ENCODE results near the gene CAMKMT. TPM values are rescaled to one million over a fixed set of nuclear protein-coding genes. Genes with fewer than 3 reads are reported as not detected.

CAMKMT gene
- total RNA-seq, 2 experiments from 2014 or later: 25.7 to 27.4 TPM

- DNase-seq (ENCODE audit: low spot score): no peak
- no peaks in the 10 kb centered on the region for H4K20me1 ChIP-seq (ENCODE audit: insufficient read depth, low read length)
- no peaks in the 10 kb centered on the region for H3K79me2 ChIP-seq (ENCODE audit: insufficient read depth, low read depth, low read length)
- CTCF ChIA-PET (ENCODE audit: unreplicated experiment): interaction anchor here (0.6 kb wide), 1 partner anchor 217 kb away, joined by 3 read pairs; the partner anchor contains the start of gene CAMKMT
- no peak overlapping the region for H3K4me3 ChIP-seq (ENCODE audit: low read depth, low read length, poor library complexity, severe bottlenecking)
- intact Hi-C loops (cut with micrococcal nuclease; ENCODE audit: unreplicated experiment): no loop called here
- H2AFZ ChIP-seq (ENCODE audit: low read length): no peak overlapping the region
- H3K4me1 ChIP-seq (ENCODE audit: insufficient read depth, low read length, poor library complexity, severe bottlenecking): no peaks in the 10 kb centered on the region
- H3K9me3 ChIP-seq (ENCODE audit: low read length): no peaks in the 10 kb centered on the region
- POLR2A ChIA-PET: interaction anchor here (0.6 kb wide), 1 partner anchor 33 kb away, joined by 3 read pairs; no protein-coding TSS in a partner anchor
- BruUV-seq (replicated peaks): no TSS peak
- no peaks in the 10 kb centered on the region for H3K9me2 ChIP-seq (ENCODE audit: insufficient read depth, low read length)
- H3K36me3 ChIP-seq (ENCODE audit: insufficient read depth, low read length): no peaks in the 10 kb centered on the region
- no peak for TF ChIP-seq CTCF (conservative IDR thresholded peaks at IDR 0.05; ENCODE audit: low read length)
- TF ChIP-seq EZH2phosphoT487 (IDR thresholded peaks at IDR 0.05; ENCODE audit: borderline replicate concordance, low read depth, low read length): no peak
- H3K4me2 ChIP-seq (ENCODE audit: low read length): no peak overlapping the region
- H3K27ac ChIP-seq (ENCODE audit: low read depth, low read length, poor library complexity, severe bottlenecking): no peak overlapping the region
Measured at GRCh38 chr2:44579115-44579836, 217.5 kb downstream of the CAMKMT start.

GRCh38 chr2:44579837-44580230 lies 218.1 kb downstream of the CAMKMT start:
- H3K4me2 ChIP-seq (ENCODE audit: low read length): no peak overlapping the region
- BruUV-seq (replicated peaks): no TSS peak
- TF ChIP-seq EZH2phosphoT487 (IDR thresholded peaks at IDR 0.05; ENCODE audit: borderline replicate concordance, low read depth, low read length) (no peak), CTCF (conservative IDR thresholded peaks at IDR 0.05; ENCODE audit: low read length) (no peak)
- ChIA-PET CTCF (ENCODE audit: unreplicated experiment) (no interaction called here), POLR2A (no interaction called here)
- no peak overlapping the region for H3K4me3 ChIP-seq (ENCODE audit: low read depth, low read length, poor library complexity, severe bottlenecking)
- H3K9me3 ChIP-seq (ENCODE audit: low read length): no peaks in the 10 kb centered on the region
- H3K79me2 ChIP-seq (ENCODE audit: insufficient read depth, low read depth, low read length): no peaks in the 10 kb centered on the region
- no peaks in the 10 kb centered on the region for H3K9me2 ChIP-seq (ENCODE audit: insufficient read depth, low read length)
- no peaks in the 10 kb centered on the region for H3K36me3 ChIP-seq (ENCODE audit: insufficient read depth, low read length)
- intact Hi-C loops (cut with micrococcal nuclease; ENCODE audit: unreplicated experiment): no loop called here
- no peak overlapping the region for H2AFZ ChIP-seq (ENCODE audit: low read length)
- no peak for DNase-seq (ENCODE audit: low spot score)
- no peak overlapping the region for H3K27ac ChIP-seq (ENCODE audit: low read depth, low read length, poor library complexity, severe bottlenecking)
- H3K4me1 ChIP-seq (ENCODE audit: insufficient read depth, low read length, poor library complexity, severe bottlenecking): no peaks in the 10 kb centered on the region
- H4K20me1 ChIP-seq (ENCODE audit: insufficient read depth, low read length): no peaks in the 10 kb centered on the region

- Histone ChIP-seq H3K4me2 (ENCODE audit: low read length) (no peak overlapping the region), H3K27ac (ENCODE audit: low read depth, low read length, poor library complexity, severe bottlenecking) (no peak overlapping the region), H3K79me2 (ENCODE audit: insufficient read depth, low read depth, low read length) (no peaks in the 10 kb centered on the region), H3K36me3 (ENCODE audit: insufficient read depth, low read length) (no peaks in the 10 kb centered on the region), H3K4me1 (ENCODE audit: insufficient read depth, low read length, poor library complexity, severe bottlenecking) (no peaks in the 10 kb centered on the region), H3K9me2 (ENCODE audit: insufficient read depth, low read length) (no peaks in the 10 kb centered on the region), H2AFZ (ENCODE audit: low read length) (no peak overlapping the region), H3K4me3 (ENCODE audit: low read depth, low read length, poor library complexity, severe bottlenecking) (no peak overlapping the region), H4K20me1 (ENCODE audit: insufficient read depth, low read length) (no peaks in the 10 kb centered on the region), H3K9me3 (ENCODE audit: low read length) (no peaks in the 10 kb centered on the region)
- ChIA-PET CTCF (ENCODE audit: unreplicated experiment) (no interaction called here), POLR2A (interaction anchor here (0.6 kb wide), 1 partner anchor 104 kb away, joined by 3 read pairs; no protein-coding TSS in a partner anchor)
- BruUV-seq (replicated peaks): no TSS peak
- intact Hi-C loops (cut with micrococcal nuclease; ENCODE audit: unreplicated experiment): no loop called here
- TF ChIP-seq EZH2phosphoT487 (IDR thresholded peaks at IDR 0.05; ENCODE audit: borderline replicate concordance, low read depth, low read length) (no peak), CTCF (conservative IDR thresholded peaks at IDR 0.05; ENCODE audit: low read length) (no peak)
- DNase-seq (ENCODE audit: low spot score): no peak
Measured at GRCh38 chr2:44580875-44581515, 219.2 kb downstream of the CAMKMT start.
